Vagina (tissue), 2 donors: ENCODE measurements around the gene GRIK3. TPM values are rescaled to one million over a fixed set of nuclear protein-coding genes. Genes with fewer than 3 reads are reported as not detected.

ENCODE experiments used
- DNase-seq, 2 donors: peaks; one replicate each; pipeline ENCODE4 v3.0.0-alpha.2; 2017; ENCODE audit errors: extremely low spot score in 2 of 2
- H3K27ac ChIP-seq: fragments of 200-600 bp; sonication (generic); one replicate; pipeline ENCODE4 v1.5.1; 2019
- H3K27me3 ChIP-seq: fragments of 200-600 bp; sonication (generic); one replicate; pipeline ENCODE4 v1.5.1; 2019
- H3K36me3 ChIP-seq, 2 donors: fragments of 200-600 bp; sonication (generic); one replicate each; pipeline ENCODE4 v1.5.1; 2017 to 2019
- H3K4me1 ChIP-seq: fragments of 200-600 bp; sonication (generic); one replicate; pipeline ENCODE4 v1.5.1; 2019
- H3K4me3 ChIP-seq, 2 donors: fragments of 200-600 bp; sonication (generic); 1 replicate in 1 of 2; 2 replicates in 1 of 2; pipeline ENCODE4 v1.5.1; 2016 to 2019
- H3K9me3 ChIP-seq: fragments of 200-600 bp; sonication (generic); one replicate; pipeline ENCODE4 v1.5.1; 2019
- CTCF ChIP-seq, 3 experiments: fragments of 450-650 bp in 2 of 3; fragments of 200-600 bp in 1 of 3; sonication (generic) in 1 of 3; IDR thresholded peaks; one replicate each; pipeline ENCODE4 v1.5.1; 2017 to 2019; ENCODE audit warnings: antibody characterized with exemption in 3 of 3, mild to moderate bottlenecking in 2 of 3, moderate library complexity in 2 of 3
- POLR2A ChIP-seq, 2 donors: fragments of 450-650 bp; IDR thresholded peaks; one replicate each; pipeline ENCODE4 v1.6.1; 2017; ENCODE audit warnings: antibody characterized with exemption in 2 of 2, mild to moderate bottlenecking in 2 of 2, moderate library complexity in 2 of 2
- POLR2AphosphoS5 ChIP-seq, 2 donors: sonication (generic); formaldehyde crosslinking; IDR thresholded peaks; one replicate each; pipeline ENCODE4 v1.9.0; 2017; ENCODE audit warnings: antibody characterized with exemption in 2 of 2, mild to moderate bottlenecking in 2 of 2, low read depth in 1 of 2; ENCODE audit not compliant: insufficient read depth in 1 of 2
- intact Hi-C: fragments of 100-400 bp; cut with DNase I; formaldehyde crosslinking; loops from one replicate; pipeline ENCODE4 v1.15.1; 2023
- total RNA-seq: library from RNA; depleted of rRNA; stranded (reverse); fragments of >200 nt; gene quantifications from one replicate; pipeline ENCODE4 v1.2.3, GENCODE V29; 2016

GRIK3 gene
- total RNA-seq, 1 donor from 2014 or later = 0.74 TPM

GRCh38 chr1:36859926-36860325 is 174.4 kb downstream of the GRIK3 start:
- Histone ChIP-seq H3K9me3 (no peaks in the 10 kb centered on the region), H3K27me3 (no peaks in the 10 kb centered on the region), H3K4me3 (no peak overlapping the region), H3K27ac (no peak overlapping the region), H3K36me3 (no peaks in the 10 kb centered on the region), H3K4me1 (no peaks in the 10 kb centered on the region)
- no peak for TF ChIP-seq CTCF (IDR thresholded peaks at IDR 0.05)
- TF ChIP-seq POLR2AphosphoS5 (IDR thresholded peaks at IDR 0.05; ENCODE audit: insufficient read depth in 1 of 2, low read depth in 1 of 2) = no peak
- TF ChIP-seq POLR2A (IDR thresholded peaks at IDR 0.05) = no peak
- no peak for DNase-seq
- intact Hi-C loops = no loop called here

GRCh38 chr1:36858981-36859380 is 175.3 kb downstream of the GRIK3 start:
- no peaks in the 10 kb centered on the region for H3K36me3 ChIP-seq
- no peak overlapping the region for H3K4me3 ChIP-seq
- H3K27ac ChIP-seq = no peak overlapping the region
- intact Hi-C loops = no loop called here
- TF ChIP-seq POLR2AphosphoS5 (IDR thresholded peaks at IDR 0.05; ENCODE audit: insufficient read depth in 1 of 2, low read depth in 1 of 2) (no peak), CTCF (IDR thresholded peaks at IDR 0.05) (no peak), POLR2A (IDR thresholded peaks at IDR 0.05) (no peak)
- H3K27me3 ChIP-seq = no peaks in the 10 kb centered on the region
- no peaks in the 10 kb centered on the region for H3K4me1 ChIP-seq
- DNase-seq = no peak
- no peaks in the 10 kb centered on the region for H3K9me3 ChIP-seq

- DNase-seq = no peak
- Histone ChIP-seq H3K27ac (no peak overlapping the region), H3K4me3 (no peak overlapping the region), H3K27me3 (no peaks in the 10 kb centered on the region), H3K36me3 (no peaks in the 10 kb centered on the region), H3K9me3 (no peaks in the 10 kb centered on the region), H3K4me1 (no peaks in the 10 kb centered on the region)
- intact Hi-C loops = no loop called here
- TF ChIP-seq CTCF (IDR thresholded peaks at IDR 0.05) (no peak), POLR2AphosphoS5 (IDR thresholded peaks at IDR 0.05; ENCODE audit: insufficient read depth in 1 of 2, low read depth in 1 of 2) (no peak), POLR2A (IDR thresholded peaks at IDR 0.05) (no peak)
Observed at GRCh38 chr1:36858553-36858952, 175.8 kb downstream of the GRIK3 start.

- Histone ChIP-seq H3K4me1 (no peaks in the 10 kb centered on the region), H3K27ac (no peak overlapping the region), H3K27me3 (no peaks in the 10 kb centered on the region), H3K9me3 (no peaks in the 10 kb centered on the region), H3K36me3 (no peaks in the 10 kb centered on the region), H3K4me3 (no peak overlapping the region)
- no peak for DNase-seq
- no peak for TF ChIP-seq CTCF (IDR thresholded peaks at IDR 0.05)
- no peak for TF ChIP-seq POLR2A (IDR thresholded peaks at IDR 0.05)
- TF ChIP-seq POLR2AphosphoS5 (IDR thresholded peaks at IDR 0.05; ENCODE audit: insufficient read depth in 1 of 2, low read depth in 1 of 2) = no peak
- intact Hi-C loops = no loop called here
Observed at GRCh38 chr1:36857754-36858153, 176.6 kb downstream of the GRIK3 start.

GRCh38 chr1:36855699-36856494 is 178.4 kb downstream of the GRIK3 start:
- intact Hi-C loops = no loop called here
- TF ChIP-seq POLR2A (IDR thresholded peaks at IDR 0.05) (no peak), POLR2AphosphoS5 (IDR thresholded peaks at IDR 0.05; ENCODE audit: insufficient read depth in 1 of 2, low read depth in 1 of 2) (no peak), CTCF (IDR thresholded peaks at IDR 0.05) (no peak)
- no peak for DNase-seq

More at GRCh38 chr1:36855699-36856494, 178.4 kb downstream of the GRIK3 start:
- H3K27me3 ChIP-seq = no peaks in the 10 kb centered on the region
- no peaks in the 10 kb centered on the region for H3K9me3 ChIP-seq
- H3K4me1 ChIP-seq = no peaks in the 10 kb centered on the region
- no peak overlapping the region for H3K4me3 ChIP-seq
- H3K36me3 ChIP-seq = no peaks in the 10 kb centered on the region
- H3K27ac ChIP-seq = no peak overlapping the region
